GM12878 (cell line): ENCODE results near the gene MSI2.

Experiments
- BCL11A ChIP-seq: IDR thresholded peaks from 2 replicates; pipeline ENCODE4 v1.6.1; 2011; ENCODE audit warnings: low read depth, low read length
- BRCA1 ChIP-seq: IDR thresholded peaks from 2 replicates; pipeline ENCODE4 v1.6.1; 2011; ENCODE audit warnings: low read depth, low read length, improper control_type of control experiment
- CHD1 ChIP-seq: IDR thresholded peaks from 2 replicates; pipeline ENCODE4 v1.6.1; 2012; ENCODE audit warnings: low read depth, low read length, improper control_type of control experiment
- CTCF ChIP-seq, 3 experiments: IDR thresholded peaks in 2 of 3; conservative IDR thresholded peaks in 1 of 3; 2 replicates each; pipeline ENCODE4 v1.5.1; 2011; ENCODE audit warnings: low read depth in 3 of 3, low read length in 3 of 3, mild to moderate bottlenecking in 3 of 3, control low read depth in 2 of 3, moderate library complexity in 2 of 3, inconsistent platforms in 1 of 3, mixed read lengths in 1 of 3; ENCODE audit not compliant: control insufficient read depth in 2 of 3, insufficient read depth in 1 of 3; ENCODE audit errors: extremely low read depth in 1 of 3
- E4F1 ChIP-seq: fragments of 450-650 bp; IDR thresholded peaks from 2 replicates; pipeline ENCODE4 v1.6.1; 2018; ENCODE audit warnings: borderline replicate concordance, mild to moderate bottlenecking; ENCODE audit not compliant: partially characterized antibody
- IKZF2 ChIP-seq, 2 experiments: fragments of 450-650 bp; IDR thresholded peaks; 2 replicates each; pipeline ENCODE4 v1.6.1; 2017; ENCODE audit warnings: mild to moderate bottlenecking in 2 of 2, moderate library complexity in 2 of 2
- NFYB ChIP-seq: IDR thresholded peaks from 2 replicates; pipeline ENCODE4 v1.6.1; 2011; ENCODE audit warnings: low read depth, mild to moderate bottlenecking, low read length, improper control_type of control experiment, moderate library complexity; ENCODE audit not compliant: insufficient read depth
- PKNOX1 ChIP-seq: fragments of 450-650 bp; IDR thresholded peaks from 2 replicates; pipeline ENCODE4 v1.6.1; 2016; ENCODE audit warnings: mild to moderate bottlenecking
- RFX5 ChIP-seq: IDR thresholded peaks from 2 replicates; pipeline ENCODE4 v1.6.1; 2011; ENCODE audit warnings: low read depth, low read length, improper control_type of control experiment
- SP1 ChIP-seq: IDR thresholded peaks from one replicate; pipeline ENCODE4 v1.6.1; 2011; ENCODE audit warnings: low read depth, low read length
- SREBF1 ChIP-seq: IDR thresholded peaks from 2 replicates; pipeline ENCODE4 v1.6.1; 2012; ENCODE audit warnings: mild to moderate bottlenecking, low read length
- STAT1 ChIP-seq: fragments of 450-650 bp; conservative IDR thresholded peaks from 2 replicates; pipeline ENCODE4 v1.6.1; 2014; ENCODE audit warnings: antibody characterized with exemption, mild to moderate bottlenecking

GRCh38 chr17:57264776-57265175, 8.5 kb downstream of the MSI2 start:
- TF ChIP-seq CHD1 (no peak), BRCA1 (no peak), BCL11A (no peak), PKNOX1 (no peak), SREBF1 (no peak), NFYB (no peak), STAT1 (no peak), RFX5 (no peak), SP1 (no peak), E4F1 (no peak), CTCF (IDR thresholded peaks at IDR 0.05 in 2 of 3, conservative IDR thresholded peaks at IDR 0.05 in 1 of 3; ENCODE audit: control insufficient read depth in 2 of 3, extremely low read depth in 1 of 3, insufficient read depth in 1 of 3, low read depth in 3 of 3, low read length in 3 of 3) (no peak), IKZF2 (IDR thresholded peaks at IDR 0.05) (no peak)
